Limb (tissue), 2 donors: Measurements from ENCODE around the gene SET.

Experiments used
- DNase-seq, 2 donors: peaks; one replicate each; pipeline ENCODE4 v3.0.0-alpha.2; 2016; ENCODE audit errors: extremely low spot score in 2 of 2

SET gene

DNA sequence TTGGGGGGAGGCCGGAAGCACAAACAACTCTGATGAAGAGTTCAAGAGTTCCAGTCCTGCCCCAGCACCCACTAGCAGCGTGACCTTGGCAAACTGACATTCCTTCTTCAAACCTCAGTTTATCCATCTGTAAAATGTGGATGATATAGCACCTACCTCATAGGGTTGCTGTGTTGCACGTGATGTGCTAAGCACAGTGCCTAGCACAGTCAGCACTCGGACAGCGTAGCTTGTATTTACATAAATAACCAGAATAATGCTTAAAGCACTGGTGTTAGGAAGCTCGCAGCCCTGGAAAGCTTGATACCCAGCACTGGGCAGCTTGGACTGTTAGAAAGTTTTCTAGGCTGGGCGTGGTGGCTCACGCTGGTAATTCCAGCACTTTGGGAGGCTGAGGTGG is 18.4 kb downstream of the SET start:
- DNase-seq, result no peak

DNA sequence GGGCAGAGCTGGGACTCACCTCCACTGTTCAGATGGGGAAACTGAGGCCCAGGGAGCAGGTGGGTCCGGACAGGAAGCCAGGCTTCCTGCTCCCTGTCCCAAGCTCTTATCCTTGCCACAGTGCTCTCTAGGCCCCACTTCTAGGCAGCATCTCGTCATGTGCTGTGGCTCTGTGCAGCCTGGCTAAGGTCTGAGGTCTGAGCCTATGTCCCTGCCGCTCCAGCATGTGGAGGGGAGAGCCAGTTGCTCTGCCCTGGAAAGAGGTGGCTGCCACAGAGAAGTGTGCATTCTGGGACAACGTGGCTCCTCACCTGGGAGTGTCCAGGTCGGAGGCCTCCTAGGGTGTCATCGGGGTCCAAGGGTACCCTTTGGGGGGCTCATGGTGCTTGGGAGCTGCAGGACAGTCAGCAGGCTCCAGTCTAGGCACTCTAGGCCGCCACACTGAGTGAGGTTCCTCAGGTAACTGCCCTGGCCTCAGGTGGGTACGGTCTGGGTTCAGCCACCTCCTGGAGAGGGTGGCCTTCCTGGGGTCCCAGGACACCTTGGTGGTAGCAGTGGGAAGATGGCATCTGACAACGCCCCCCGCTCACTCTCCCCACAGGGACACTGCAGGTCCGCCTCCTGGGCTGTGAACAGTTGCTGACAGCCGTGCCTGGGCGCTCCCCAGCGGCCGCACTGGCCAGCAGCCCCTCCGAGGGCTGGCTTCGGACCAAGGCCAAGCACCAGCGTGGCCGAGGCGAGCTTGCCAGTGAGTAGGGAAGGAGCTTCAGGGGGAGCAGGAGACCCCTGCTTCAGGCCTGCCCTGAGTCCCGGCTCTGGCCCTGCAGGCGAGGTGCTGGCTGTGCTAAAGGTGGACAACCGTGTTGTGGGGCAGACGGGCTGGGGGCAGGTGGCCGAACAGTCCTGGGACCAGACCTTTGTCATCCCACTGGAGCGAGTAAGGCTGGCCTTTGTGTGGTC is 23.7 kb downstream of the SET start:
- DNase-seq, result no peak

DNA sequence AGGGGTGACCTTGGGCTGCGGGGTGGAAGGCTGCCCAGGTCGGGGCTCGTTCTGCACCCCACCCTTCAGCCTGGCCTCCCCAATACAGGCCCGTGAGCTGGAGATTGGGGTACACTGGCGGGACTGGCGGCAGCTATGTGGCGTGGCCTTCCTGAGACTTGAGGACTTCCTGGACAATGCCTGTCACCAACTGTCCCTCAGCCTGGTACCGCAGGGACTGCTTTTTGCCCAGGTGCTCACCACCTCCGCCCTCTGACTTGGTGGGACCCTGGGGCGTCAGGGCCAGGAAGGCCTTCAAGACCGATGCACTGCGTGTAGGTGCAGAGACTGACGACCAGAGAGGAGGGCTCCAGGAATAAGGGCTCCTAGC is 24.4 kb downstream of the SET start:
- DNase-seq, result no peak

DNA sequence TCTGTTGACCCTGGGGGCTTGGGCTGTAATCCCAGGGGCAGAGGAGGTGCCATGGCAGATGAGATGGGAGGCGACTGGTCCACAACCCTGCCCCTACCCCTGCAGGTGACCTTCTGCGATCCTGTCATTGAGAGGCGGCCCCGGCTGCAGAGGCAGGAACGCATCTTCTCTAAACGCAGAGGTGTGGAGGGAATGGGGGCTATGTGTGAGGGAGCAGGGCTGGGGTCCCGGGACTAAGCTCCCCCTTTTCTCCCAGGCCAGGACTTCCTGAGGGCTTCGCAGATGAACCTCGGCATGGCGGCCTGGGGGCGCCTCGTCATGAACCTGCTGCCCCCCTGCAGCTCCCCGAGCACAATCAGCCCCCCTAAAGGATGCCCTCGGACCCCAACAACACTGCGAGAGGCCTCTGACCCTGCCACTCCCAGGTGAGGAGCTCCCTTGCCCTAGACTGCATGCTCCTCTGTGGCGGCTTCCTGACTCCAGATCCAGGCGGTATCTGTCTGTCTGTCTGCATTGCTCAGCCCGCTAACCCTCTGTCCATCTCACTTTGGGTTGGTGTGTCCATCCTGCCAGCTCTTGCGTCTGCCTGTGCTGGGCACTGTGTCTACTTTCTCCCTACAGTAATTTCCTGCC is 25.0 kb downstream of the SET start:
- no peak for DNase-seq

DNA sequence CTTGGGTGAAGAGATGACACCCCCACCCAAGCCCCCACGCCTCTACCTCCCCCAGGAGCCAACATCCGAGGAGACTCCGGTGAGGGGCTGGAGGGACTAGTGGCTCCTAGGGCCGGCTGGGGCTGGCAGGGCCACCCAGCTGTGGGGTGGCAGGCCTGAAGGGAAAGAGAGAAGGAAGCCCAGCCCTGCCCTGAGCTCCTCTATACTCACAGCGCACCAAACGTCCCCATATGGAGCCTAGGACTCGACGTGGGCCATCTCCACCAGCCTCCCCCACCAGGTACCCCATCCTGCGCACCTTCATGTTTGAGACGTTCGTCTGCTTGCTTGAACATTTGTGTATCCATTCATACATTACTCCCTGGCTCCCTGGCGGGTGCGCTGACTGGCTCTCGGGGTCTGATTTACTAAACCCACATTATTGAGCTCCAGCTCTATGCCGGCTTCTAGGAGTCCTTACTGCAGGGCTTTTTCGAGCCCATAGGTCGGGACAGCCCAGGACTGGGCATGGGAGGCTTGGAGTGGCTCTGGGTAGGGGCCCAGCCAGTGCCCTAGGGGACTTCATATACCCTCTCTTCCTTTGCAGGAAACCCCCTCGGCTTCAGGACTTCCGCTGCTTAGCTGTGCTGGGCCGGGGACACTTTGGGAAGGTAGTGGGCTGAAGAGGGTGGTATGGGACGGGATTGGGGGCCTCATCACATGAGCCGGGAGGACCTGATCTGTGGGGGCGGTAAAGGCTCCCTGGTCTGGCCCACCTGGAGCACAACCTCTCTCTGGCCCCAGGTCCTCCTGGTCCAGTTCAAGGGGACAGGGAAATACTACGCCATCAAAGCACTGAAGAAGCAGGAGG is 25.8 kb downstream of the SET start:
- no peak for DNase-seq

DNA sequence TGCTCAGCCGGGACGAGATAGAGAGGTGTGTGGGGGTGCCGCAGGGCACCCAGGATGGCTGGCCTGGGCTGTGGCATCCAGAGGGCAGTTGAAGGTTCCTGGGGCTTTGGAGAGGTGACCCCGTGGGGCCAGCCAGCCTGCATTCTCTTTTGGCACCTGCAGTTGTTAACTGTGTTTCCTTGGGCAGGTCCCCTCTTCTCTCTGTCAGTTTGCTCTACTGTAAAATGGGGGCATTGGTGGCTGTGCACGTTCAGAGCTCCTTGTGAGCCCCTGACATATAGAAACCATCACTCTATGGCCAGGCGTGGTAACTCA is 26.4 kb downstream of the SET start:
- no peak for DNase-seq

DNA sequence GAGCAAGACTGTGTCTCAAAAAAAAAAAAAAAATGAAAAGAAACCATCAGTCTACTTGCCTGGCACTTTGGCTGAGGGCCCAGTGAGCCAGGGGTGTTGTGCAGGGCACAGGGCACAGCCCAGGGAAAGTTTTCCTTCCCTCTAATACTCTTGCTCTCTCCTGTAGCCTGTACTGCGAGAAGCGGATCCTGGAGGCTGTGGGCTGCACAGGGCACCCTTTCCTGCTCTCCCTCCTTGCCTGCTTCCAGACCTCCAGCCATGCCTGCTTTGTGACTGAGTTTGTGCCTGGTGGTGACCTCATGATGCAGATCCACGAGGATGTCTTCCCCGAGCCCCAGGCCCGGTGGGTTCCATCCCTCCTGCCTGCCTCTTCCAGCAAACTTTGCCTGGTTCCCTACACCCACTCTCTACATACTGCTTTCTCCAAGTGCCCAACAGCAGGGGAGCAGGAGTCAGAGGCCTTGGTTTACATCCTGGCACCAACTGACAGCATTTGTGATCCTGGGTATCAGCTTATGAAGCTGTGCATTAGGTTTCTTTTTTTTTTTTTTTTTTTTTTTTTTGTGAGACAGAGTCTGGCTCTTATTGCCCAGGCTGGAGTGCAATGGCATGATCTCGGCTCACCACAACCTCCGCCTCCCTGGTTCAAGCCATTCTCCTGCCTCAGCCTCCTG is 27.7 kb downstream of the SET start:
- no peak for DNase-seq

DNA sequence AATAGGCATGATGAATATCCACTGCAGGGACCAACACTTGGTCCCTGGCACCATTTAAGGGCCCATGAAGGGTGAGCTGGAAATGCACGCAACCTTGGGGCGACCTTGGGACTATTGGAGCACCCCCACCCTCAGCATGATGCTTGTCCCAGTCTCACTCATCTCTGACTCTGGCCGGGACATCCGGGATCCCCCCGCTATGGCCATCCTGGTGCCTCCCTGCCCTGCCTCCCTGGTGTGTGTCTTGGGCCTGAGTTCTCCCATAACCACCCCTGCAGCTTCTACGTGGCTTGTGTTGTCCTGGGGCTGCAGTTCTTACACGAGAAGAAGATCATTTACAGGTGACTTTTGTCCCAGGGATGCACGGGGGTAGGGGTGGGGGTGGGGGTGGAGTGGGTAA is 29.0 kb downstream of the SET start:
- no peak for DNase-seq

DNA sequence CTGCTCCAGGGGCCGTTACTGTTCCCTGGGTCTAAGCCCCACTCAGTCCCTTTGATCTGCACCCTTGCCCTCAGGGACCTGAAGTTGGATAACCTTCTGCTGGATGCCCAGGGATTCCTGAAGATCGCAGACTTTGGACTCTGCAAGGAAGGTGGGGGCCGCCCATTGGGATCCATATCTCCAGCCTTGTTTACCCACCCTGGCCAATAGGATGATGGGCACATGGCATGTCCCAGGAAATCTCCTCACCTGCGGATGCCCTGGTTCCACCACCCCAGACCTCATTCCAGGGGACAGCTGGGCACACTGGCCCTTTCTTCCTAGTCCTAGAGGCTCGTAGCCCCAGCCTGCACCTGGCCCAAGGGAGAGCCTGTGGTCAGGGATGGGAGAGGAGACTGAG is 29.5 kb downstream of the SET start:
- no peak for DNase-seq

DNA sequence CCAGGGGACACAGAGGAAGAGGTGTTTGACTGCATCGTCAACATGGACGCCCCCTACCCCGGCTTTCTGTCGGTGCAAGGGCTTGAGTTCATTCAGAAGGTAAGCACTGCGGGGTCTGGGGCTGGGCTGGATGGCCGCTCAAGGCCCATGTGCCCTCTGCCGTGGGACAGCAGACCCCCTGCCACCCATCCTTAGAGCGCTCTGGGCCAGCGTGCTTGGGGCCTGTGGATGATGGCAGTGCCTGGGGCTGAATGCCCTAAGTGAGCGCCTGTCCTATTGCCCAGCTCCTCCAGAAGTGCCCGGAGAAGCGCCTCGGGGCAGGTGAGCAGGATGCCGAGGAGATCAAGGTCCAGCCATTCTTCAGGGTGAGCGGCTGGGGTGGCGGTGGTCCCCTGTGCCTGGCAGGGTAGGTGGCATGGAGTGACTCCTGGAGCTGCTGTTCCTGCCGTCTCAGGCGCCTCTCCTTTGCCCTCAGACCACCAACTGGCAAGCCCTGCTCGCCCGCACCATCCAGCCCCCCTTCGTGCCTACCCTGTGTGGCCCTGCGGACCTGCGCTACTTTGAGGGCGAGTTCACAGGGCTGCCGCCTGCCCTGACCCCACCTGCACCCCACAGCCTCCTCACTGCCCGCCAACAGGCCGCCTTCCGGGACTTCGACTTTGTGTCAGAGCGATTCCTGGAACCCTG is 31.0 kb downstream of the SET start:
- no peak for DNase-seq

DNA sequence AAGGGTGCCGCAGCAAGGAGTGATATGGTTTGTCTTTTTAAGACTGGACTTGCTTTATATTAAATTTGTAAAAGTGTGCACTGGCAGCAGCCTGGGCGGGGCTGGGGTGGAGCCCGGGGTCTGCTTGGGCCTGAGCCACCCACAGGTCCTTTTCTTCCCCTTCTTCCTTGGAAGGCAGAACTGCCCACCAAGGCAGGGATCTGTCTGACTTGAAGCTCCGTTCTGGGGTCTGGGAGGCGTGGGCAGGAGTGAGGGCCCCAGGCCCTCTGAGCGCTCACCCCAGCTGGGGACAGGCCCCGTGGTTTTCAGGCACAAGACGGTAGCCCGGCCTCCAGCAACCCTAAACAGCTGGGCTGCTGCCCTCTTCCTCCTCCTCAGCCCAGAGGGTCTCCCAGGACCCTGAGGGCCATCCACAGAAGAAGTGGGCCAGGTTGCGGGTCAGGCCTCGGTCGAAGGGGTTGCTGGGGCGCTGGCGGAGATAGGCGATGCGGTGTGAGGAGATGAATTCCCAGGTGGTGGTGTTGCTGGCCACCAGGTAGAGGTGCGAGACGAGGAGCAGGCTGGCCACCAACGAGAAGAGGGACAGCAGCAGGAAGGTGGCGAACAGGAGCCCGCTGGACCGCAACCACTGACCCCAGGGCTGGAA is 31.9 kb downstream of the SET start:
- no peak for DNase-seq

DNA sequence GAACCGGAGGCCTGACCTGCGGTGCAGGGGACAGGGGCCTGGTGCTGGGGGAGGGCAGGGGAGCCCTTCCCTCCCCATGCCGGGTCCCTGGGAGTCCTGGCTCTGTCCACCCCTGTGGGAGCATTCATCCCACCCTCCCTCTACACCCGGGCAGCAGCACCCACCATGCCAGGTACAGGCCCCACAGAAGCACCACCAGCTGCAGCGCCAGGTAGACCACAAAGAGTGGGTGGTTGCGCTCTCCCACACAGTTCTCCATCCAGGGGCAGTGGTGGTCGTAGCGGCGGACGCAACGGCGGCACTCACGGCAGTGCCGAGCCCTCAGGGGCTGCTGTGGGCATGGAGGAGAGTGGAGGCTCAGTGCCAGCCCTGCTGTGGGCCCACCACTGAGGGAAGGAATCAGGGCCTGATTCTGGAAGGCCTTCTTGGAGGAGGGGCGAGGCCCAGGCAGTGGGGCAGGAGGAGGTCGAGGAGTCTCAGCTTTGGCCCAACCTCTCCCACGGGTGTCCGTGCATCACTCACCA is 32.5 kb downstream of the SET start:
- DNase-seq, result no peak

DNA sequence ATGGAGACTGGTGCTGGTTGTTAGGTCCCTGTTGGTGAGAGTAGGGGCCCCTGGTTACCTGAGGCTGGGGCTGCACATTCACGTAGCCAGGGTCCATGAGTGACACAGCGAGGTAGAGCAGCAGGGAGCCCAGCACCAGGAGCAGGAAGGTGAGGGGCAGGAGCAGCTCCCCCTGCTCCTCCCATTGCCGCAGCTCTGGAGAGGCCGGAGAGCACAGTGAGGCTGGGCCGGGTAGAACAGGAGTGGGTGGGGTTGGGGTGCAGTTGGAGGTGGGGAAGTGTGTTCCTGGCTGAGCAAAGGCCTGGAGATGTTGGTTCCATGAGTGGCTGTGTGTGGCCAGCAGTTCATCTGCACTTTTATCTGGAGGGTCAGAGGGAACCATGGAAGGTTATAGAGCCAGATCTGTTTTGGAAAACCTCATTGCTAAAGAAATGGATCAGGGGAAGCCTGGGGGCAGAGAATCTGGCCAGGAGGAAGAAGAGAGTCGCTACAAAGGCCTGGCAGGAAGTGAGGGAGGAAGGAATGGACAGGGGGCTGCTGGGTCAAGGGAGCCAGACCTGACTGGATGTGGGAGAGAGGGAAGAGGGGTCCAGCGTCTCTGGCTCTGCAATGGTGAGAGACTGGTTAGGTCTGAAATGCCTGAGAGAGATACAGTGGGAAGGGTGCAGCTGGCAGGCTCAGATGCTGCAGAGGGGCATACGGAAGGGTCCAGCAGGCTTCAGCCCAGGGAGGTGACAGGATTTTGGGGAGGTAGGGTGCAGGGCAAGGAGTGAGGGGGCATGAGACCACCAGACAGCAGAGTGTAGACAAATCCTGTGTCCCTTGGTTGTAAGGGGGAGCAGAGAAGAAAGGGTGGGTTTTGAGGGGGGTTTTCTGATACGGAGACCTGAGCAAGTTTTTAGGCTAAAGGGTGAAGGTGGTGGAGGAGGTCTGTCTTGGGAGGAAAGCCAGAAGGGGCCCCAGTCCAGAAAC is 33.6 kb downstream of the SET start:
- DNase-seq, result no peak

DNA sequence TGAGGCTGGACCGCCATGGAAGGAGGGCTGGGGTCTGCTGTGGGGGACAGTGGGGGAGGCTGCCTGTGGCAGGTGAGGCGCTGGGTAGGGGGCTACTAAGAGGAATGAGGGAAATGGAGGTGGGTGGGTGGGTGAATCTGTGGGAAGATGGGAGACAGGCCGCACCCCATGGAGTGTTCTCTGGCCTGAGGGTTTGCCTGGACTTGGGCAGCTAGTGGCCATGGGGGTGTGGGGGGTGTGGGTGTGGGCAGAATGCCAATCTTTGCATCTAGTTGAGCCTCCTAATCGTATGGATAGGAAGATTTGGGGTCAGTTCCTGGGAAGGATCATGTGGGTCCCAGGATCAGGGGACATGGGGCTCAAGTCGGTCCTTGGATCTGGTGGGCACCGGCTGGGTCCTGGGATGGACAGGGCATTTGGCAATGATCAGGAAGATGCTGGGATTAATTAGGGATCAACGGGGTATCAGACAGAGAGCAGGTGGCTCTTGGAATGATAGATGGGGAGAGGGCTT is 34.4 kb downstream of the SET start:
- no peak for DNase-seq

DNA sequence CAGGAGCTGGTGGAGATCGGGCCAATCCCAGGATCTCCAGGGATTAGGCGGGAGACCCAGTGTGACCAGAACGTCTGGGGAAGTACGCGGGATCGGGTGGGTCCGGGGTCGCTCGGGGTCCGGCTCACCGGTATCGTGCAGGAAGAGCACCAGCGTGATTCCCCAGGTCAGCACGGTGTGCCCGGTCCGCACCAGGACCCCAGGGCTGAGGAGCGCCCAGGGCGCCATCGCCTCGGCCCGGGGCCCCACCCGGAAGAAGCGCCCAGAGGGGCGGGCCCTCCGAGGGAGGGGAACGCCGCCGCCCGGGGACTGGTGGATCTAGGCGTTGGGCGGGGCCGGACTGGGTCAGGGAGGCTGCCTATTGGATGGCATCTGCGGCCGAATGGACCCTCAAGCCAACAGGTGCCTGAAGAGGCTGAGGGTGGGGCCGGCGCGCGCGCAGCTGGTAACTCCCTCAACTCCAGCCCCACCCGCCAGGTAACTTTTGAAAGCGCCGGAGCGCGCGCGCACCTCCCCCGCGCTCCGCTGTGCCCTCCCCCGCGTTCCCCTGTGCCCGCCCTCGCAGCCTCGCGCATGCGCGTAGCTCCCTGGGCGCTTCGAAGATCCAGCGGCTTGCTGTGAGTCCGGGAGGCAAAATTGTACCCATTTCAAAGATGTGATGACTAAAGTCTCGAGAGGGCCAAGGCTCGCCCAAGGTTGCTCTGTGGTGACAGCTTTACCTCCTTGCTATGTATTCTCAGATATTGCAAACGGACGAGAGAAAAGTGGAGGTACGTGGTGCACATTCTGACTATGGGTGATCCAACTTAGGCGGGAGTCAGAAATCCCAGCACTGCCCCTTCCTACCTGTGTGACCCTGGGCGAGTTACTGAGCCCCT is 35.1 kb downstream of the SET start, which contains the start of gene ZDHHC12:
ZDHHC12 (minus strand) TSS at position 262 of the 878 bp plus-strand sequence; CDS start at position 228, 34 bp downstream.
- peak; percentile 82 to 87 for DNase-seq

DNA sequence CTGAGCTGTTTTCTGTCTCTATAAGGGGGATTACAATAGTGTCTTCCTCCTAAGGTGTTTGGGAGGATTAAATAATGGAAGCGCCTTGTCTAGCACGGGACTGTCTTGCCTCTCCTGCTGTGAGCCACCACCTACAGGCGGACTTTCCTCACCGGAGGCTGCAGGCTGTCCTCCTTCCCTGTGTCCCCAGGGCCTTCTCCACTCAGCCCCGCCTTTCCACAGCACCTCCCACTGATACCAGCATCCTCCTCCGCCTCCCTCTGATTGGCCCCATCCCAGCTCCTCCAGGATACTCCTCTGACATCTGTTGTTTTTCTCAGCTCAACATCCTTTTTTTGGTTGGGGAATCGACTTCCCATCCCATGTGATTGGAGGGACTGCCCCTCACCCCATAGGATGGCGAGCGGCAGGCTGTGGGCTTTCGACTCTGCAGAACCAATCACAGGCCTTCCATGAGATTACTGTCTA is 35.8 kb downstream of the SET start:
- DNase-seq, result peak in 1 of 2 donors; percentile 3

DNA sequence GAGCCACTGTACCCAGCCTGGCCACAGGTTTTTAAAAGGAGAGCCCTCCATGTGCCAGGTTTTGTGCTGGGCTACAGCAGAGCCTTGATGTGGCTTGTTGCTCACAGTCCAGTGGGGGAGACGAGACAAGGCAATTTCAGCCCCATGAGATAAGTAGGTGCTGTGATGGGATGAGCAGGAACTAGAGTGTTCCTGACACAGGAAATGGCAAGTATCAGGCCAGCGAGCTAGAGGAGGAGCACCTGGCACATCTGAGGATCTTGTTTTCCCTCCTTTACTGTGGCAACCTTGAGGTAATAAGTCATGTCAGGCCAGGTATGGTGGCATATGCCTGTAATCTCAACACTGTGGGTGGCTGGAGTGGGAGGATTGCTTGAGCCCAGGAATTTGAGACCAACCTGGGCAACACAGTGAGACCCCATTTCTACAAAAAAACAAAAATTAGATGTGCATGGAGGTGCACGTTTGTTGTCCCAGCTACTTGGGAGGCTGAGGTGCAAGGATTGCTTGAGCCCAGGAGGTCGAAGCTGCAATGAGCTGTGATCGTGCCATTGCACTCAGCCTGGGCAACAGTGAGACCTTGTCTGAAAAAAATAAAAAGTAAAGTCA is 38.7 kb downstream of the SET start:
- DNase-seq, result no peak
